Measurements from ENCODE around the gene CXCL12. TPM values are rescaled to one million over a fixed set of nuclear protein-coding genes. Genes with fewer than 3 reads are reported as not detected.

Gene CXCL12
- total RNA-seq, 2 donors from 2014 or later, result 6.9 to 19.6 TPM

DNA sequence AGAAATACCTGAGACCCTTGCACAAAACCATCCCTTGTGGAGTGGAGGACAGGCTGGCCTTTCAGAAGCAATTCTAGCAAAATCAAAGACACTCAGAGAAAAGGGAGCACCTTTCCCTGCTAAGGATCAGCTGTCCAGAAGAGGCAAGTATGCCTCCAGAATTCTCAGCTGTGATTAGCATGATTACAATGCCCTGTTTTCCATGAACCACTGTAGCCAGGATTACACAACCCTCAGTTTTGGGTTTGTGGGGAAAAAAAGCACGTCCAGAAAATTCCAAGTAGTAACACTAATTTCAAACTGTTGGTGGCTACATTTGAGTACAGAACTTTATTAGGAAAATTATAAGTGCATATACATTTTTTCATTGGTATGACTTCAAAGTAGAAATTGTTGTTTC lies 15.0 kb downstream of the CXCL12 start:
- H3K36me3 ChIP-seq, result no peaks in the 10 kb centered on the region
- H3K27me3 ChIP-seq (replicated peaks; ENCODE audit: insufficient read depth), result no peaks in the 10 kb centered on the region
- H3K4me3 ChIP-seq, result no peak overlapping the region
- no peaks in the 10 kb centered on the region for H3K9me3 ChIP-seq
- no peaks in the 10 kb centered on the region for H3K4me1 ChIP-seq (replicated peaks)
- no peak overlapping the region for H3K27ac ChIP-seq
- DNase-seq (ENCODE audit: low spot score), result no peak
- intact Hi-C loops (cut with DNase I), result no loop called here
- 77% methylated on average over 1 of the region's 1 CpG for WGBS
- TF ChIP-seq, protein P1, sequence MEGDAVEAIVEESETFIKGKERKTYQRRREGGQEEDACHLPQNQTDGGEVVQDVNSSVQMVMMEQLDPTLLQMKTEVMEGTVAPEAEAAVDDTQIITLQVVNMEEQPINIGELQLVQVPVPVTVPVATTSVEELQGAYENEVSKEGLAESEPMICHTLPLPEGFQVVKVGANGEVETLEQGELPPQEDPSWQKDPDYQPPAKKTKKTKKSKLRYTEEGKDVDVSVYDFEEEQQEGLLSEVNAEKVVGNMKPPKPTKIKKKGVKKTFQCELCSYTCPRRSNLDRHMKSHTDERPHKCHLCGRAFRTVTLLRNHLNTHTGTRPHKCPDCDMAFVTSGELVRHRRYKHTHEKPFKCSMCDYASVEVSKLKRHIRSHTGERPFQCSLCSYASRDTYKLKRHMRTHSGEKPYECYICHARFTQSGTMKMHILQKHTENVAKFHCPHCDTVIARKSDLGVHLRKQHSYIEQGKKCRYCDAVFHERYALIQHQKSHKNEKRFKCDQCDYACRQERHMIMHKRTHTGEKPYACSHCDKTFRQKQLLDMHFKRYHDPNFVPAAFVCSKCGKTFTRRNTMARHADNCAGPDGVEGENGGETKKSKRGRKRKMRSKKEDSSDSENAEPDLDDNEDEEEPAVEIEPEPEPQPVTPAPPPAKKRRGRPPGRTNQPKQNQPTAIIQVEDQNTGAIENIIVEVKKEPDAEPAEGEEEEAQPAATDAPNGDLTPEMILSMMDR (IDR thresholded peaks at IDR 0.05), result no peak
- TF ChIP-seq POLR2AphosphoS5 (IDR thresholded peaks at IDR 0.05), result no peak
- TF ChIP-seq POLR2A (IDR thresholded peaks at IDR 0.05), result no peak

DNA sequence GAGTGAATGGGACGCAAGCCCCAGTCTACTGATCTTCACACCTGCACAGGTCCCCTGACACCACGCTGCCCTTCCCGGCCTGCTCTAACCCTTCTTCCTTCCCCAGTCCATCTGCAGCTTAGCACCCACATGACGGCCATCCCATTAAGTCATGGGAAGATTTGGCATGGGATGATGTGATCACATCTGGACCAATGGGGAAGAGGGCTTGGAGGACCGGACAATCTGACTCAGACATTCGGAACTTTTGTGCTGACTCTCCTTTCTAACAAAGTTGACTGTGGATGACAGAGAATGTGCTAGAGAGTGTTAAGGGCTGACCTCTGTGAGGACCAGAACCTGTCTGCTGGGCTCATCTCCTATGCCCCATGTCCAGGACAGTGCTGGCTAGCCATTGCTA lies 15.6 kb downstream of the CXCL12 start:
- DNase-seq (ENCODE audit: low spot score), result no peak

DNA sequence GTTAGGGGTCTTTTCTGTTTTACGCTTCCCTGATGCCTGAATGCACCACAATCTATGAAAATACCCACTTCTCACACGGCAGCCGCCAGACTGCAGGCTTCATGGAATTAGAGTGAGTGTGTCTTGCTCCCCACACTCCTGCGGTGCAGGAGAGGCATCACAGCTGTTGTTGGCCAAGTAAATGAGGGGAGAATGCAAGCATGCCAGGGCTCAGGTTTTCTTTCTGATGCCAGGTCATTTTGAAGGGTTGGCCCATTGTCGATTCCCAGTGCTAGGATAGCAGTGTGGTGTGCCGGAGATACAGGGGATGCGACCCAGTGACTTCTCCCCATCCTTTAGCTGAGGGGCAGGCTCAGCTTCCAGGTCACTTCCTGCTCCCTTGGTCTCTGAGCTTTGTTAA lies 16.3 kb downstream of the CXCL12 start:
- Histone ChIP-seq H3K27ac (no peak overlapping the region), H3K36me3 (no peaks in the 10 kb centered on the region), H3K4me3 (no peak overlapping the region), H3K4me1 (replicated peaks) (no peaks in the 10 kb centered on the region), H3K27me3 (replicated peaks; ENCODE audit: insufficient read depth) (no peaks in the 10 kb centered on the region), H3K9me3 (no peaks in the 10 kb centered on the region)
- TF ChIP-seq POLR2AphosphoS5 (IDR thresholded peaks at IDR 0.05) (no peak), POLR2A (IDR thresholded peaks at IDR 0.05) (no peak)
- TF ChIP-seq, protein P1 (IDR thresholded peaks at IDR 0.05), result no peak
- WGBS, result 88% methylated on average over 7 of the region's 7 CpGs
- intact Hi-C loops (cut with DNase I), result no loop called here
- no peak for DNase-seq (ENCODE audit: low spot score)

More for the DNA sequence above, 15.6 kb downstream of the CXCL12 start:
- Histone ChIP-seq H3K27ac (no peak overlapping the region), H3K27me3 (replicated peaks; ENCODE audit: insufficient read depth) (no peaks in the 10 kb centered on the region), H3K4me3 (no peak overlapping the region), H3K36me3 (no peaks in the 10 kb centered on the region), H3K9me3 (no peaks in the 10 kb centered on the region), H3K4me1 (replicated peaks) (no peaks in the 10 kb centered on the region)
- WGBS, result 93% methylated on average over 6 of the region's 6 CpGs
- intact Hi-C loops (cut with DNase I), result no loop called here
- TF ChIP-seq POLR2AphosphoS5 (IDR thresholded peaks at IDR 0.05) (no peak), POLR2A (IDR thresholded peaks at IDR 0.05) (no peak)
- TF ChIP-seq, protein P1 (IDR thresholded peaks at IDR 0.05), result no peak

DNA sequence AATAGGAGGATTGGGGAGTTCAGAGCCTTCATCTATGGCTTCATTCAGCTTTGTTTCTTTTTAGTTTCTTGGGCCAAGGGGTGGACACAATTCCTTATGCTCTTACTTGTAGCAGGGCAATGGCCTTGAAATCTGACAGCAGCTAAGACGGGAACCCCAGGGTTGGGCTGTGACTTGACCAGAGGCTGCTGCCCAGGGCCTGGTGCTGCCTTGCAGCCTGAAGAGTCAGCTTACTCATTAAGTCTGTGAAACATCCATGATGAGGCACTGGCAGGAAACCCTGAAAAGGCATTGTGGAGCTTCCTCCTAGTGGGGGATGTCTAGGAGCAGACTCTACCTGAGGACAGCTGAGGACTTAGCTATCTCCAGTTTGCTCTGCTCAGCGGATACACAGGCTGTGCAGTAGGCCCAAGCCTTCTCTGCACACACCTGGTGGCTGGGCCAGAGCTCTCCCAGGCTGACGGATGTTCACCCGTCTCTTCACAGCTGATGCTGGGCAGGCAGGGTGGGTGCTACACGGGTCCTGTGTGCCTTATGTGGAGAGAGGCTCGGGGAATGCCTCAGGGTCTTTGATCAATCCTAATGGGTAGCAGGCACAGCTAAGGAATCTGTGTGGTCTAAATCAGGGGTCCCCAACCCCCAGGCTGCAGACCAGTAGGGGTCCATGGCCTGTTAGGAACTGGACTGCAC lies 17.8 kb downstream of the CXCL12 start:
- intact Hi-C loops (cut with DNase I), result no loop called here
- Histone ChIP-seq H3K36me3 (no peaks in the 10 kb centered on the region), H3K27ac (no peak overlapping the region), H3K4me3 (no peak overlapping the region), H3K4me1 (replicated peaks) (no peaks in the 10 kb centered on the region), H3K27me3 (replicated peaks; ENCODE audit: insufficient read depth) (no peaks in the 10 kb centered on the region), H3K9me3 (no peaks in the 10 kb centered on the region)
- WGBS, result 94% methylated on average over 6 of the region's 6 CpGs
- DNase-seq (ENCODE audit: low spot score), result no peak
- TF ChIP-seq POLR2AphosphoS5 (IDR thresholded peaks at IDR 0.05) (no peak), POLR2A (IDR thresholded peaks at IDR 0.05) (no peak)
- TF ChIP-seq, protein P1 (IDR thresholded peaks at IDR 0.05), result no peak

DNA sequence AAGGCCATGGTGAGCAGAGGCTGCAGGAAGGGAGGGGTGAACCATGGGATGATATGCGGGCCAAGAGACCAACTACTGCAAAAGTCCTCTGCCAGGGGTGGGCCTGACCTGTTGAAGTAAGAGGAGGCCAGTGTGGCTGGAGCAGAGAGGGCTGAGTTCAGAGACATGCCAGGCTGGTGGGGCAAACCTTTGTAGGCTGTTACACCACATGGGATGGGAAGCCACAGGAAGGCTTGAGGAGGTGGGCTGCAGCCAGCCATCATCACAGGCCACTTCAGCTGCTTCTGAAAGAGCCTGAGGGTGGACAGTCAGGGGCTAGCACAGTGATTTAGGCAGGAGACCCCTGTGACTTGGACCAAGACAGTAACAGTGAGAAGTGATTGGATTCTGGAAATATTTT lies 20.3 kb downstream of the CXCL12 start:
- no peak for TF ChIP-seq POLR2AphosphoS5 (IDR thresholded peaks at IDR 0.05)
- TF ChIP-seq POLR2A (IDR thresholded peaks at IDR 0.05), result no peak
- TF ChIP-seq, protein P1 (IDR thresholded peaks at IDR 0.05), result no peak
- intact Hi-C loops (cut with DNase I), result no loop called here
- WGBS, result 89% methylated on average over 1 of the region's 1 CpG

More for the DNA sequence above, 20.3 kb downstream of the CXCL12 start:
- H3K27me3 ChIP-seq (replicated peaks; ENCODE audit: insufficient read depth), result no peaks in the 10 kb centered on the region
- H3K36me3 ChIP-seq, result no peaks in the 10 kb centered on the region
- no peak for DNase-seq (ENCODE audit: low spot score)
- no peaks in the 10 kb centered on the region for H3K9me3 ChIP-seq
- H3K4me3 ChIP-seq, result no peak overlapping the region
- no peaks in the 10 kb centered on the region for H3K4me1 ChIP-seq (replicated peaks)
- no peak overlapping the region for H3K27ac ChIP-seq

All from prostate gland (tissue), 2 donors.